Measurements from ENCODE around the gene GPX6.
"Not testable (repeated sequence)": the region's sequence is repeated elsewhere in the genome, so short reads cannot be mapped to it uniquely, and the experiment has no call there.

GPX6 gene

DNA sequence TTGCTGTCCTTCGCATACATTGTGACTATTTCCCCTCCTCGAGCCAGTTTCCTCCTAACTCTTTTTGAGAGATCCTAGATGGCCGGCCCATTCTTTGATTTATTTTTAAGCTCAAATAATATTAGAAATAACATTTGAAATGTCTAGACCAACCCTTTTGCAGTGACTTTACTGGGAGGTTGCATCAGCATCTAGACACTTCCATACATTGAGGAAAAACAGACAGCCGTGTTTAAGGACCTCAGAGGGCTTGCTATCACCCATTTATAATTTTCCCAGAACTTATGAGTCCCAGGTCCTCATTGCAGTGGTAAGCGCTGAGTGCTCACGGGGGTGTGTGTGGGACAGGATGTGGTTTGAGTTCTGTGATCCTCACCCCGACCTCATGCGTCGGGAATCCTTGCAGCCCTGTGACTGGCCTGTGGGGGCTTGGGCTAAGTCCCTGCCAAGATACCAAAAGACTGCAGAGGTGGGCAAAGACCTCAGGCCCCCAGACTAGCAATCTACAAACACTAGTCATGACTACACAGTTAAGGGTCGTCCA, 10.0 kb upstream of the GPX6 start, which contains the start of gene GPX5:
TSS of gene GPX5 (plus strand) at position 386 of the 544 bp plus-strand sequence. CDS start at position 519, 133 bp downstream.
- H3K27me3 ChIP-seq (replicated peaks; ENCODE audit: control insufficient read depth, insufficient read depth, low read length, poor library complexity, severe bottlenecking) = peaks cover 3% of the 10 kb centered on the region
- H3K4me1 ChIP-seq (ENCODE audit: control insufficient read depth, insufficient read depth, low read length, poor library complexity, severe bottlenecking) = no peaks in the 10 kb centered on the region
- no peaks in the 10 kb centered on the region for H3K36me3 ChIP-seq (ENCODE audit: control insufficient read depth, insufficient read depth, low read length)
- no peak within 1 kb of the TSS for H3K27ac ChIP-seq (ENCODE audit: insufficient read depth, low read length, poor library complexity, severe bottlenecking)
- no peaks in the 10 kb centered on the region for H3K9me3 ChIP-seq (ENCODE audit: control insufficient read depth, low read length)
- H3K4me3 ChIP-seq (ENCODE audit: insufficient read depth, low read depth, low read length, poor library complexity, severe bottlenecking) = no peak within 1 kb of the TSS
- DNase-seq = no peak

- H3K27ac ChIP-seq (ENCODE audit: insufficient read depth, low read length, poor library complexity, severe bottlenecking) = no peak overlapping the region
- H3K27me3 ChIP-seq (replicated peaks; ENCODE audit: control insufficient read depth, insufficient read depth, low read length, poor library complexity, severe bottlenecking) = peaks cover 3% of the 10 kb centered on the region
- no peaks in the 10 kb centered on the region for H3K4me1 ChIP-seq (ENCODE audit: control insufficient read depth, insufficient read depth, low read length, poor library complexity, severe bottlenecking)
- no peak overlapping the region for H3K4me3 ChIP-seq (ENCODE audit: insufficient read depth, low read depth, low read length, poor library complexity, severe bottlenecking)
- DNase-seq = peak in 2 of 3 donors; percentile 5 to 21
- no peaks in the 10 kb centered on the region for H3K36me3 ChIP-seq (ENCODE audit: control insufficient read depth, insufficient read depth, low read length)
- H3K9me3 ChIP-seq (ENCODE audit: control insufficient read depth, low read length) = no peaks in the 10 kb centered on the region
These were observed 7.6 kb upstream of the GPX6 start for GRCh38 chr6:28523241-28523622.

DNA sequence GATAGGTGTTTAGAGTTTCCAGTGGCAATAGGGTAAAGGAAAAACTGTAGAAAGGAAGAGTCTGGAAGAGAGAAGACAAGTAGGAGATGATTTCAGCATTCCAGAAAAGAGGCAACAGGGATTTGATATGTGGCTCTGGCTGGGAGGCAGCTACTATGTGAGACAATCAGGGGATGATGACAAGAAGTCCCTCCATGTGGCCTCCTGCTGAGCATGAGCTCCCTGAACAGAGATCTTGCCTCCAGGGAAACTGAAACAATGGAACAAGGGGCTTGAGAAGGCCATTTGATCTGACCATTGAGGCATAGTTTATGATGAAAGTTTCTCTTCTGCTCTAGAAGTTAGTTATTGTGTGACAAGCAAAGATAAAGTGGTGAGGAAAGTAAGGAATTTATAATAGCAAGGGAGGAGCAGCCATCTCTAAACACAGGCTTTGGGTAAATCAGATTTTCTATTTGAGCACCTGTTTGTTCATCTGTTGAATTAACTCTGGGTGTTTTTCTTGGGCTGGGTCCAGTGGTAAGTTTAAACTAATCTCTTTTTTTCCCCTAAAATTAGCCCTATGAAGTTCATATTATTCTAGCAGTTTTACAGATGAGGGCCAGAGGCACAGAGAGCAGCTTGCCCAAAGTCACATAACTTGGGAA, 7.1 kb upstream of the GPX6 start:
- no peak for DNase-seq

DNA sequence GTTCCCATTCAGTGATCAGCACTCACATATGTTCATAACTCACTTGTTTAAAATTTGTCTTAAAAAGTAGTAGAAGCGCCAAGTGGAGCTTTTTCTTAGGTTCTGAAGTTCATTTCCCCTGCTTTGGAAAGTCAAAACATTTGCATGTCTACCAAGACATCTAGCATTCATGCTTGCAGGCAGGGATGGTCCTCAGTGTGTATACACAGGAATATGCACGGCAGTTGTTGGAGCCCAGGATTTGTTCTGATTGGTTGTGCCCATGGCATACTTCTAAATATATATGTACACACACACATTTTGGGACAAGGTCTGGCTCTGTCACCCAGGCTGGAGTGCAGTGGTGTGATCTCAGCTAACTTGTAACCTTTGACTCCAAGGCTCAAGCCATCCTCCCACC, 2.4 kb upstream of the GPX6 start:
- H3K4me3 ChIP-seq (ENCODE audit: insufficient read depth, low read depth, low read length, poor library complexity, severe bottlenecking) = no peak overlapping the region
- H3K4me1 ChIP-seq (ENCODE audit: control insufficient read depth, insufficient read depth, low read length, poor library complexity, severe bottlenecking) = no peaks in the 10 kb centered on the region
- H3K27me3 ChIP-seq (replicated peaks; ENCODE audit: control insufficient read depth, insufficient read depth, low read length, poor library complexity, severe bottlenecking) = no peaks in the 10 kb centered on the region
- H3K27ac ChIP-seq (ENCODE audit: insufficient read depth, low read length, poor library complexity, severe bottlenecking) = no peak overlapping the region
- no peaks in the 10 kb centered on the region for H3K36me3 ChIP-seq (ENCODE audit: control insufficient read depth, insufficient read depth, low read length)
- no peaks in the 10 kb centered on the region for H3K9me3 ChIP-seq (ENCODE audit: control insufficient read depth, low read length)
- DNase-seq = no peak

More for the DNA sequence above, 7.1 kb upstream of the GPX6 start:
- Histone ChIP-seq H3K4me3 (ENCODE audit: insufficient read depth, low read depth, low read length, poor library complexity, severe bottlenecking) (no peak overlapping the region), H3K4me1 (ENCODE audit: control insufficient read depth, insufficient read depth, low read length, poor library complexity, severe bottlenecking) (no peaks in the 10 kb centered on the region), H3K36me3 (ENCODE audit: control insufficient read depth, insufficient read depth, low read length) (no peaks in the 10 kb centered on the region), H3K9me3 (ENCODE audit: control insufficient read depth, low read length) (no peaks in the 10 kb centered on the region), H3K27ac (ENCODE audit: insufficient read depth, low read length, poor library complexity, severe bottlenecking) (no peak overlapping the region), H3K27me3 (replicated peaks; ENCODE audit: control insufficient read depth, insufficient read depth, low read length, poor library complexity, severe bottlenecking) (peaks cover 3% of the 10 kb centered on the region)

GRCh38 chr6:28512387-28512786, 3.2 kb downstream of the GPX6 start:
- not testable (repeated sequence) for H3K9me3 ChIP-seq (ENCODE audit: control insufficient read depth, low read length); H3K36me3 ChIP-seq (ENCODE audit: control insufficient read depth, insufficient read depth, low read length); H3K27ac ChIP-seq (ENCODE audit: insufficient read depth, low read length, poor library complexity, severe bottlenecking); DNase-seq; H3K27me3 ChIP-seq (replicated peaks; ENCODE audit: control insufficient read depth, insufficient read depth, low read length, poor library complexity, severe bottlenecking); H3K4me3 ChIP-seq (ENCODE audit: insufficient read depth, low read depth, low read length, poor library complexity, severe bottlenecking); H3K4me1 ChIP-seq (ENCODE audit: control insufficient read depth, insufficient read depth, low read length, poor library complexity, severe bottlenecking)

DNA sequence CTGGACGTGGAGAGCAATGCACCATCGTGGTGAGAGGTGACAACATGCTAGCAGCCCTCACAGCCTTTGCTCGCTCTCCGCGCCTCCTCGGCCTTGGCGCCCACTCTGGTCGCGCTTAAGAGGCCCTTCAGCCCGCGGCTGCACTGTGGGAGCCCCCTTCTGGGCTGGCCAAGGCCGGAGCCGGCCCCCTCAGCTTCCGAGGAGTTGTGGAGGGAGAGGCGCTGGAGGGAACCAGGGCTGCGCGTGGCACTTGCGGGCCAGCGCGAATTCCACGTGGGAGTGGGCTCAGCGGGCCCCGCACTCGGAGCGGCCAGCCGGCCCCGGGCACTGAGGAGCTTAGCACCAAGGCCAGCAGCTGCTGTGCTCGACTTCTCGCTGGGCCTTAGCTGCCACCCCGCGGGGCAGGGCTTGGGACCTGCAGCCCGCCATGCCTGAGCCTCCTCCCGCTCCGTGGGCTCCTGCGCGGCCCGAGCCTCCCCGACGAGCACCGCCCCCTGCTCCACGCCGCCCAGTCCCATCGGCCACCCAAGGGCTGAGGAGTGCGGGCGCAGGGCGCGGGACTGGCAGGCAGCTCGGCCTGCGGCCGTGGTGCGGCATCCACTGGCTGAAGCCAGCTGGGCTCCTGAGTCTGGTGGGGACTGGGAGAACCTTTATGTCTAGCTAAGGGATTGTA, 3.8 kb downstream of the GPX6 start:
- no peak for DNase-seq
- Histone ChIP-seq H3K27ac (ENCODE audit: insufficient read depth, low read length, poor library complexity, severe bottlenecking) (no peak overlapping the region), H3K36me3 (ENCODE audit: control insufficient read depth, insufficient read depth, low read length) (no peaks in the 10 kb centered on the region), H3K4me1 (ENCODE audit: control insufficient read depth, insufficient read depth, low read length, poor library complexity, severe bottlenecking) (peaks cover 4% of the 10 kb centered on the region), H3K4me3 (ENCODE audit: insufficient read depth, low read depth, low read length, poor library complexity, severe bottlenecking) (no peak overlapping the region), H3K27me3 (replicated peaks; ENCODE audit: control insufficient read depth, insufficient read depth, low read length, poor library complexity, severe bottlenecking) (no peaks in the 10 kb centered on the region), H3K9me3 (ENCODE audit: control insufficient read depth, low read length) (no peaks in the 10 kb centered on the region)

GRCh38 chr6:28506807-28507475, 8.7 kb downstream of the GPX6 start:
- DNase-seq = no peak
- Histone ChIP-seq H3K36me3 (ENCODE audit: control insufficient read depth, insufficient read depth, low read length) (no peaks in the 10 kb centered on the region), H3K4me1 (ENCODE audit: control insufficient read depth, insufficient read depth, low read length, poor library complexity, severe bottlenecking) (peaks cover 4% of the 10 kb centered on the region), H3K27me3 (replicated peaks; ENCODE audit: control insufficient read depth, insufficient read depth, low read length, poor library complexity, severe bottlenecking) (no peaks in the 10 kb centered on the region), H3K4me3 (ENCODE audit: insufficient read depth, low read depth, low read length, poor library complexity, severe bottlenecking) (no peak overlapping the region), H3K9me3 (ENCODE audit: control insufficient read depth, low read length) (no peaks in the 10 kb centered on the region), H3K27ac (ENCODE audit: insufficient read depth, low read length, poor library complexity, severe bottlenecking) (no peak overlapping the region)

GRCh38 chr6:28505733-28506132, 9.9 kb downstream of the GPX6 start:
- no peaks in the 10 kb centered on the region for H3K9me3 ChIP-seq (ENCODE audit: control insufficient read depth, low read length)
- peaks cover 4% of the 10 kb centered on the region for H3K4me1 ChIP-seq (ENCODE audit: control insufficient read depth, insufficient read depth, low read length, poor library complexity, severe bottlenecking)
- no peak overlapping the region for H3K27ac ChIP-seq (ENCODE audit: insufficient read depth, low read length, poor library complexity, severe bottlenecking)
- no peaks in the 10 kb centered on the region for H3K27me3 ChIP-seq (replicated peaks; ENCODE audit: control insufficient read depth, insufficient read depth, low read length, poor library complexity, severe bottlenecking)
- no peak for DNase-seq
- H3K36me3 ChIP-seq (ENCODE audit: control insufficient read depth, insufficient read depth, low read length) = no peaks in the 10 kb centered on the region
- H3K4me3 ChIP-seq (ENCODE audit: insufficient read depth, low read depth, low read length, poor library complexity, severe bottlenecking) = no peak overlapping the region

DNA sequence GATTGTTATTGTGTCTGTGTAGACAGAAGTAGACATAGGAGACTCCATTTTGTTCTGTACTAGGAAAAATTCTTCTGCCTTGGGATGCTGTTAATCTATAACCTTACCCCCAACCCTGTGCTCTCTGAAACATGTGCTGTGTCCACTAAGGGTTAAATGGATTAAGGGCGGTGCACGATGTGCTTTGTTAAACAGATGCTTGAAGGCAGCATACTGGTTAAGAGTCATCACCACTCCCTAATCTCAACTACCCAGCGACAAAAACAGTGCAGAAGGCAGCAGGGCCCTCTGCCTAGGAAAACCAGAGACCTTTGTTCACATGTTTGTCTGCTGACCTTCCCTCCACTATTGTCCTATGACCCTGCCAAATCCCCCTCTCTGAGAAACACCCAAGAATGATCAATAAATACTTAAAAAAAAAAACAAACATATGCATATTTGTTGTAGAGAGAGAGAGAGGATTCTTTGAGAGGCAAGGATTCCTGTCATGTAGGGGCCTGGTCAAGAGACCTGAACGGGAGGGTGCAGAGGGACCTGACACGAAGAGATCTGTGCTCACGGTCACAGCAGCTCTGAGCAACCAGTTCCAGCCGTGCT, 12.8 kb downstream of the GPX6 start:
- H3K27ac ChIP-seq (ENCODE audit: insufficient read depth, low read length, poor library complexity, severe bottlenecking); H3K9me3 ChIP-seq (ENCODE audit: control insufficient read depth, low read length); H3K4me3 ChIP-seq (ENCODE audit: insufficient read depth, low read depth, low read length, poor library complexity, severe bottlenecking); H3K27me3 ChIP-seq (replicated peaks; ENCODE audit: control insufficient read depth, insufficient read depth, low read length, poor library complexity, severe bottlenecking); H3K4me1 ChIP-seq (ENCODE audit: control insufficient read depth, insufficient read depth, low read length, poor library complexity, severe bottlenecking); DNase-seq; H3K36me3 ChIP-seq (ENCODE audit: control insufficient read depth, insufficient read depth, low read length): not testable (repeated sequence)

Measured in effector memory CD4-positive, alpha-beta T cell (primary cell).